ENCODE measurements around the gene LRRC74A. TPM values are rescaled to one million over a fixed set of nuclear protein-coding genes. Genes with fewer than 3 reads are reported as not detected.
"Not testable (repeated sequence)": the region's sequence is repeated elsewhere in the genome, so short reads cannot be mapped to it uniquely, and the experiment has no call there.

LRRC74A gene
- polyA plus RNA-seq, 1 donor, result 0.10 TPM

DNA sequence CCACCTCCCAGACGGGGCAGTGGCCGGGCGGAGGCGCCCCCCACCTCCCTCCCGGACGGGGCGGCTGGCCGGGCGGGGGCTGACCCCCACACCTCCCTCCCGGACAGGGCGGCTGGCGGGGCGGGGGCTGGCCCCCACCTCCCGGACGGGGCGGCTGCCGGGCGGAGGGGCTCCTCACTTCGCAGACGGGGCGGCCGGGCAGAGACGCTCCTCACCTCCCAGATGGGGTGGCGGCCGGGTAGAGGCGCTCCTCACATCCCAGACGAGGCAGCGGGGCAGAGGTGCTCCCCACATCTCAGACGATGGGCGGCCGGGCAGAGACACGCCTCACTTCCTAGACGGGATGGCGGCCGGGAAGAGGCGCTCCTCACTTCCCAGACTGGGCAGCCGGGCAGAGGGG is 71.8 kb downstream of the LRRC74A start:
- not testable (repeated sequence) for DNase-seq

GRCh38 chr14:76900682-76901081 is 74.5 kb downstream of the LRRC74A start:
- no peak for DNase-seq

DNA sequence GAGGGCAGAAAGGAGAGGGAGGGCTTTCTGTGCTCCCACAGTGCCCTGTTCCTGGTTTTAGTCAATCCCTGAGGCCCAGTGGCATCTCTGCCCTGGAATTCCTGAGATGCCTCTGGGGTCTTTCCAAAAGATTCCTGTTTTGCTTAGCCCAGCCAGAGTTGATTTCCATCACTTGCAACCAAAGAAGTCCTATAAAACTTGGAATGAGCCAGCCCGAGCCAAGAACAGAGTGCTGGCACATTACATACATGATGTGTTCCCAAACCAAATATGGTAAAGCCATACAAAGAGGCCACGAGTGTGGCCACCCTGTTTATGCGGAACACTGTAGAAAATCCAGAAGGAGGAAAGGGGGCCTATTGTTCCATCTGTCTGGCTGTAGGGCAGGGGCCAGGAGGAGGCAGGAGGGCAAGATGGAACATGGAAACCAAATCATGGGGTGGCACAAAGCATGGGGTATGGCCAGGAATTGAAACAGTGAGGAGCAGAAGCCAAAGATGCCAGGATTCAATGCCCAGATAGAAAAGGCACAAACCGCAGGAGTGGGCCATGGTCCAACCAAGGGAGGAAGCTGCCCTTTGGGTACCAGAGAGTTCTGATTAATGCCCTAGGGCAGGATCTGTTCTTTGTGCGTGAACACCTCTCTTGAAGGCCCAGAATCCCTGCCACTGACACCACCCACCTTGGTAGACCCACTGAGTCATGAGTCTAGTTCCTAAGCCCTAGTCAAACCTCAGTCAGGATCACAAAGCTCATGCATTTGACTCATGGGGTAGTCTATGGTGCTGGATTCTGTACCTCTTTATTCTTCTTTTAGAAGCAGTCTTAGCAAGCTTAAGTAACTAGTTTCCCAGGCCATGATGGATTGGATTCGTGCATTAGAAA is 75.2 kb downstream of the LRRC74A start:
- DNase-seq, result no peak

DNA sequence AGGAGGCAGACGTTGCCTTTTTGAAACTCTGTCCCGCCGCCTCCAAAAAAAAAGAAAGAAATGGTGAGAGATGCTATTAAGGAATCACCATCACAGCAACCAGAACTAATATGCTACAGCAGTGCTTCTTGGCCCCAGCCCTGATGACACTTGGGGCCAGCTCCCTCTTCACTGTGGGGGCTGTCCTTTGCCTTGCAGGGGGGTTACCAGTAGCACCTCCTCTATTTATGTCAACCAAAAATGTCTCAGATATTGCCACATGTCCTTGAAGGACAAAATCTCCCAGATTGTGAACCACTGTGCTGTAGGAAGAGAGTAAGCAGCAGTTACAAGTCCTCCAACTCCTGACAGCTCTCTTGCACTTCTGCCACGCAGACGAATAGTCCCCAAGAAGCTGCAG is 76.4 kb downstream of the LRRC74A start:
- DNase-seq, result no peak

DNA sequence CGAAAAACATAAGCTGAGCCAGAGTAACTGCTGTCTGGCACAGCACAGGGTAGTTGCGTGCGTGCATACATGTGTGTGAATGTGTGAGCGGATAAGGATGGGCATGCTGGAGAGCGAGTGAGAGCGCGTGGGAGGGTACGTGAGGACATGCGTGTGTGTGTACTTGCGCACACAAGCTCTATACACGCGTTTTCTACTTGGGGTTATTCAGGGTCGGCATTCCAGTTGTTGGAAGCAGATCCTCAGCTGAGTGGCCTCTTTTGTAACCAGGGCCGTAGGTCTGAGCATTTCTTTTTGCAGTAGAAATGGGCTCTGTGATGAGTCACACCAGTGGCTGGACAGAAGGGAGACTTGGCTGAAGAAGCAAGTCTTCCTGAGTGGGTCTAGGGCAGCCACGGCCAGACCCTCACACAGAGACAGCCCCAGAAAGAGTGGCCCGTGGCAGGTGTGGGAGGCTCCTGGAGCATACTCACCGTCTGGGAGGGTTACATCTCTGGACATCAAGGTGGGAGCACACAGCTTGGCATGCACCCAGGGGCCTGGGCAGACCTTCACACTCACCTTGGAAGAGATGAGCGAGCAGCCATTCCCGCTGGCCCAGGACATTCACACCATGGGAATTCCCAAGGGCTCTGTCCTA is 78.0 kb downstream of the LRRC74A start:
- DNase-seq, result no peak

GRCh38 chr14:76904740-76905569 is 78.7 kb downstream of the LRRC74A start:
- DNase-seq, result no peak

GRCh38 chr14:76908834-76909233 is 82.6 kb downstream of the LRRC74A start:
- DNase-seq, result no peak

- no peak for DNase-seq
These were observed 83.1 kb downstream of the LRRC74A start for GRCh38 chr14:76909266-76909665.

DNA sequence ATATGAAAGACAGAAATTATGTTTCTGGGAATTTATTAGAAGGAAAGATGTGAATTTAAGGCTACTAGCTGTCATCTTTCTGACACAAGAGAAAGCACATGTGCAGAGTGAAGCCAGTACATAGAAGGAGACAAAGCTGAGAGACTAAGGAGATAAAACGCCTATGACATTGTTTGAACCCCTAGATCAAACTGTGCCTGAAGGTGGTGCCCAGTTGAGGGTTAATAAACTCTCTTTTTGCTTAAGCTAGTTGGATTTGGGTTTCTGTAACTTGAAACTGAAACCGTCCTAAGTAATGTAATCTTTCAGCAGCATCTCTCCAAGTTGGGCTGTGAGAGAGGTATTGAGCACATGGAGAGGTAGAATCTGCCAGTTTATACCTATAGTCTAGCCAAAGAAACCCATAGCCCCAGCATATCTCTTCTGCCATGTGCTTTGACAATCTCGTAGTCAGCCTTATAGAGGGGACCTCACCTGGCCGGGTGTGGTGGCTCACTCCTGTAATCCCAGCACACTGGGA is 84.2 kb downstream of the LRRC74A start:
- DNase-seq, result no peak

- DNase-seq, result no peak
These were observed 85.3 kb downstream of the LRRC74A start for GRCh38 chr14:76911473-76911872.

DNA sequence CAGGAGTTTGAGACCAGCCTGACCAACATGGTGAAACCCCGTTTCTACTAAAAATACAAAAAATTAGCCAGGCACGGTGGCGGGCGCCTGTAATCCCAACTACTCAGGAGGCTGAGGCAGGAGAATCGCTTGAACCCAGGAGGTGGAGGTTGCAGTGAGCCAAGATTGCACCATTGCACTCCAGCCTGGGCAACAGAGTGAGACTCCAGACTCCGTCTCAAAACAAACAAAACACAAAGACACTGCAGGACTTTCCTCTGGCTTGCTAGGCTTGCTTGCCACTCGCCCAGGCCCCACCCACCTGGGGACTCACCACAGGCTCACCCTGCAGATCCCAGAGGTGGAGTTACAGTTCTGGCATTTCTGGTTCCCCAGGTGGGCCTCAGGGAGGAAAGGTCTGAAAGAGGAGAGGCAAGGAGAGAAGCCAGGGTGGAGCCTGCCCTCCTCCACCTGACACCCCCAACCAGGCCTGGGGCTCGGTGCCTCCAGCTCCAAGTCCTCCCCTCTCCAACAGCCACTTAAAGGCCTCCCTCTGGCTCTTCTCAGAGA is 88.4 kb downstream of the LRRC74A start:
- not testable (repeated sequence) for DNase-seq

DNA sequence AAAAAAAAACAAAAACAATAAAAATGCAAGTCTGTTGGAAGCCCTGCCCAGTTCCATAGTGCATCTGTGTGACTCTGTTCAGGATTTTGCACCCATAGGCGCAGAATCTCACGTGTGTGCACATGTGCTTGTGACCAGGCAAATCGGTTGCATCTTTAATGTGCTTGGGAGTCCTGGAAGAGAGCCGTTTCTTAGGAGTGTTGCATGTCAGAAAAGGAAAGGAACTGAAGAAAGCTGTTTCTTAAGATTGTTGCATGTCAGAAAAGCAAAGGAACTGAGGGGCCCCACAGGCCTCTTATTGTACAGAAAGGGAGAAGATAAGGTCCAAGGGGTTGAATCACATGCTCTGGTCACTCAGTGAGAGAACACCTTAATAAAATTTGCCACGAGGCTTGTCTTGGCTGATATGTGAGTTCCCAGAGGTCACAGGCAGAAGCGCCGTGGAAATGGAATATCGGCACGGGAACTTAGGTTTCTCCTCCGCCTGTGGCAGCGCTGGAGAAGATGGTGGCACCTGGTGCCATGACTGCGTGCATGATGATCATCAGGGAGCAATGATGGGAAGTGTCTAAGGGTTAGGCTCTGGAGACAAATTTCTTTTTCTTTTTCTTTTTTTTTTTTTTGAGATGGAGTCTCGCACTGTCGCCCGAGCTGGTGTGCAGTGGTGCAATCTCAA is 90.0 kb downstream of the LRRC74A start:
- DNase-seq, result no peak

GRCh38 chr14:76917158-76917596 is 91.0 kb downstream of the LRRC74A start:
- no peak for DNase-seq

GRCh38 chr14:76917745-76918255 is 91.6 kb downstream of the LRRC74A start:
- no peak for DNase-seq

DNA sequence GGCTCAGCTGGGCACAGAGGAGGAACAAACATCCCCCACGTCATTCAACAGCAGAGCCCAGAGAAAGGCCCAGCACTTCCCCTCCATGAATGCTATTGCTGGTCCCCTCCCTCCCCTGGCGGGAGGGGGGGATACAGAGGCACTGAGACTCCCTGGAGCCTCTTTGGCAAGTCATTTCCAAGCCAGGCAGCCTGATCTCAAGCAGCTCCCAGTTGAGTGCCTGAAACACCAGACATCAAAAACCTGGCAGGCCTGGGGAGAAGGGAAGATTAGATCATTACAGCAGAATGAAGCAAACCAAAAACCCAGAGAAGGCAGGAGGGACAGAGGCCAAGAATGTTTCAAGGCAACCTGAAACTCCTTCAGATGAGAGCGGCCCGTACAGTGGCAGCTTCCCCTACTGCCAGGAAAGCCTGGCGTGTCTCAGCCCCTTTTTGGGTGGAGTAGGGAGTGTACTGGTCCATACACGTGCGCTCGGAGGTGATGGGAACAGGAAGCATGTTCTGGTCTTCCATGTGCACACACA is 92.1 kb downstream of the LRRC74A start:
- DNase-seq, result no peak

DNA sequence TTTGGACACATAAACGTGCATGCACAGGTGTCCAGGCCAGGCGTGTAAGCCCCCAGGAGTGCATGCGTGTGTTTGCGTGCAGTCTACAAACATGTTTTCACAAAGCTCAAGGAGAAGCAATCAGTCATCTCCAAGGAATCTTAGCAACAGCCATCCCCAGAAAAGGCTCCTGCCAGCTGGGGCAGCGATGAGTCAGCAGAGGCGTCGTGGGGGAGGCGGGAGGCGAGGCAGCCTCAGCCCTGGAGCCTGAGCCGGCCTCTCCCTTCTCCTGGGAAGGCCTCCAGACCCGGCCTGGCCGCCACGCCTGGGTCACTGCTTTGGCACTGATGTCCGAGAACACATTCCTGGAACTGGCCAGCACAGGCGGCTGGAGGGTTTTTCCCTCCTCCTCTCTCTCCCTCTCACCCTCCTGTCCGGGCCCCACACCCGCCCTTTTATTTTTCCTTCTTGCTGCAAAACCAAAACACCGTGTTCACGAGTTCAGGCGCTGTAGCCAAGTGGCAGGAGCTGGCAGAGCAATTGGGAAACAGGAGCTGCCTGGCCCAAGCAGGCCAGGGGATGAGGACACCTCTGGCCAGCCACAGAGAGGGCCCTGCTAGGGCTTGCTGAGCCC is 92.7 kb downstream of the LRRC74A start:
- peak; percentile 94 for DNase-seq

All from hindlimb muscle (tissue), 1 donor.